Neuronal stem cell (in vitro differentiated cells): ENCODE results near the gene PHKG1.
"Not testable (repeated sequence)": the region's sequence is repeated elsewhere in the genome, so short reads cannot be mapped to it uniquely, and the experiment has no call there.

ENCODE experiments used
- DNase-seq: peaks from one replicate; pipeline ENCODE4 v3.0.0-alpha.2; 2013; ENCODE audit warnings: low spot score
- H2AFZ ChIP-seq: one replicate; pipeline ENCODE4 v1.6.1; 2013; ENCODE audit warnings: mild to moderate bottlenecking, low read length, inconsistent platforms
- H2AK5ac ChIP-seq: 2 replicates; pipeline ENCODE4 v1.6.1; 2013; ENCODE audit warnings: low read depth, mild to moderate bottlenecking, inconsistent platforms, low read length, moderate library complexity, mixed read lengths
- H2BK120ac ChIP-seq: 2 replicates; pipeline ENCODE4 v1.6.1; 2013; ENCODE audit warnings: low read depth, mild to moderate bottlenecking, inconsistent platforms, low read length, moderate library complexity, mixed read lengths
- H2BK12ac ChIP-seq: one replicate; pipeline ENCODE4 v1.6.1; 2013; ENCODE audit warnings: low read length, inconsistent platforms
- H2BK15ac ChIP-seq: 2 replicates; pipeline ENCODE4 v1.6.1; 2013; ENCODE audit warnings: mild to moderate bottlenecking, low read length, inconsistent platforms, mixed read lengths
- H2BK5ac ChIP-seq: one replicate; pipeline ENCODE4 v1.6.1; 2013; ENCODE audit warnings: inconsistent platforms, mild to moderate bottlenecking, low read length, moderate library complexity
- H3K14ac ChIP-seq: one replicate; pipeline ENCODE4 v1.6.1; 2013; ENCODE audit warnings: low read length, inconsistent platforms
- H3K18ac ChIP-seq: 2 replicates; pipeline ENCODE4 v1.6.1; 2013; ENCODE audit warnings: low read length, inconsistent platforms
- H3K23ac ChIP-seq: 2 replicates; pipeline ENCODE4 v1.6.1; 2013; ENCODE audit warnings: low read depth, mild to moderate bottlenecking, mixed read lengths, low read length, inconsistent platforms; ENCODE audit not compliant: poor library complexity
- H3K27ac ChIP-seq: replicated peaks from 3 replicates; pipeline ENCODE4 v1.5.1; 2013; ENCODE audit warnings: low read length, inconsistent platforms
- H3K27me3 ChIP-seq, 3 experiments: 2 replicates each; pipeline ENCODE4 v1.6.1; 2013; ENCODE audit warnings: low read length in 3 of 3, mild to moderate bottlenecking in 2 of 3, inconsistent platforms in 1 of 3, low read depth in 1 of 3, mixed read lengths in 1 of 3, moderate library complexity in 1 of 3; ENCODE audit not compliant: control insufficient read depth in 3 of 3, insufficient read depth in 3 of 3
- H3K36me3 ChIP-seq, 2 donors: replicated peaks in 1 of 2; 2 replicates each; pipeline ENCODE4 v1.6.1; 2013; ENCODE audit warnings: low read length in 2 of 2; ENCODE audit not compliant: control insufficient read depth in 2 of 2, insufficient read depth in 2 of 2
- H3K4ac ChIP-seq: 2 replicates; pipeline ENCODE4 v1.6.1; 2013; ENCODE audit warnings: inconsistent platforms, mild to moderate bottlenecking, low read length, moderate library complexity
- H3K4me1 ChIP-seq, 2 donors: 1 replicate in 1 of 2; 2 replicates in 1 of 2; pipeline ENCODE4 v1.6.1; 2013; ENCODE audit warnings: low read length in 2 of 2, low read depth in 1 of 2; ENCODE audit not compliant: control insufficient read depth in 2 of 2, insufficient read depth in 1 of 2
- H3K4me2 ChIP-seq: one replicate; pipeline ENCODE4 v1.6.1; 2013; ENCODE audit warnings: mild to moderate bottlenecking, low read length, inconsistent platforms; ENCODE audit not compliant: insufficient read depth, poor library complexity, severe bottlenecking
- H3K4me3 ChIP-seq, 2 donors: 2 replicates each; pipeline ENCODE4 v1.5.1; 2013; ENCODE audit warnings: low read length in 2 of 2, mild to moderate bottlenecking in 2 of 2, inconsistent platforms in 1 of 2, moderate library complexity in 1 of 2
- H3K79me1 ChIP-seq: one replicate; pipeline ENCODE4 v1.6.1; 2013; ENCODE audit warnings: low read depth, mild to moderate bottlenecking, inconsistent platforms, low read length, moderate library complexity
- H3K9ac ChIP-seq: one replicate; pipeline ENCODE4 v1.6.1; 2013; ENCODE audit warnings: mild to moderate bottlenecking, low read depth, low read length, inconsistent platforms; ENCODE audit not compliant: poor library complexity
- H3K9me3 ChIP-seq, 2 donors: replicated peaks in 1 of 2; 2 replicates each; pipeline versions ENCODE3 to v1.6.1; 2013; ENCODE audit warnings: low read length in 2 of 2, mild to moderate bottlenecking in 2 of 2, inconsistent platforms in 1 of 2, low read depth in 1 of 2, mixed read lengths in 1 of 2, moderate library complexity in 1 of 2; ENCODE audit not compliant: control insufficient read depth in 2 of 2, insufficient read depth in 1 of 2
- H4K8ac ChIP-seq: one replicate; pipeline ENCODE4 v1.6.1; 2013; ENCODE audit warnings: low read depth, mild to moderate bottlenecking, inconsistent platforms, low read length, moderate library complexity
- H4K91ac ChIP-seq: one replicate; pipeline ENCODE4 v1.6.1; 2013; ENCODE audit warnings: low read length, low read depth, mild to moderate bottlenecking, inconsistent platforms; ENCODE audit not compliant: poor library complexity
- WGBS, 2 donors: extraction: QIAGEN DNeasy Blood & Tissue Kit; methylation state at CpG; one replicate each; pipeline ENCODE4 v1.1.7; 2013; ENCODE audit warnings: missing lambda C conversion rate in 2 of 2, mixed read lengths in 1 of 2; ENCODE audit not compliant: insufficient read length in 2 of 2, insufficient replicate concordance in 1 of 2; ENCODE audit errors: extremely low coverage in 2 of 2; 5-methylcytosine and 5-hydroxymethylcytosine counted together

Gene PHKG1

GRCh38 chr7:56083150-56083785 lies 9.5 kb downstream of the PHKG1 start:
- peak overlapping the region; percentile 29 for H2BK5ac ChIP-seq
- no peaks in the 10 kb centered on the region for H3K4me1 ChIP-seq
- H3K4me3 ChIP-seq, result no peak overlapping the region
- H2AFZ ChIP-seq, result no peak overlapping the region
- no peaks in the 10 kb centered on the region for H3K9me3 ChIP-seq
- H3K79me1 ChIP-seq, result no peaks in the 10 kb centered on the region
- H3K4ac ChIP-seq, result no peak overlapping the region
- no peaks in the 10 kb centered on the region for H3K27me3 ChIP-seq
- WGBS, 2 donors, result no CpG with 5 or more reads among the region's 13 CpGs
- H3K36me3 ChIP-seq, result peaks cover 20 to 24% of the 10 kb centered on the region in 2 donors
- no peak overlapping the region for H2BK15ac ChIP-seq
- H3K14ac ChIP-seq, result no peak overlapping the region
- H3K18ac ChIP-seq, result no peak overlapping the region
- no peak overlapping the region for H3K9ac ChIP-seq
- H4K91ac ChIP-seq, result no peak overlapping the region
- no peak overlapping the region for H3K4me2 ChIP-seq
- H3K23ac ChIP-seq, result peak overlapping the region; percentile 73
- no peak overlapping the region for H2BK120ac ChIP-seq
- H2AK5ac ChIP-seq, result no peak overlapping the region
- H4K8ac ChIP-seq, result no peak overlapping the region
- no peak overlapping the region for H2BK12ac ChIP-seq
- DNase-seq, result no peak
- no peak overlapping the region for H3K27ac ChIP-seq

- H4K91ac ChIP-seq, result no peak overlapping the region
- no peak overlapping the region for H2AFZ ChIP-seq
- no peak overlapping the region for H3K4me2 ChIP-seq
- H3K23ac ChIP-seq, result peak overlapping the region; percentile 65
- H3K9me3 ChIP-seq, result no peaks in the 10 kb centered on the region
- H3K18ac ChIP-seq, result no peak overlapping the region
- H3K4ac ChIP-seq, result no peak overlapping the region
- H3K79me1 ChIP-seq, result peaks cover 2% of the 10 kb centered on the region
- WGBS, 2 donors, result no CpG with 5 or more reads among the region's 29 CpGs
- no peak overlapping the region for H2BK5ac ChIP-seq
- no peak overlapping the region for H2BK12ac ChIP-seq
- H2AK5ac ChIP-seq, result no peak overlapping the region
- no peak overlapping the region for H3K27ac ChIP-seq
- H3K36me3 ChIP-seq, result peaks cover 21 to 28% of the 10 kb centered on the region in 2 donors
- no peaks in the 10 kb centered on the region for H3K27me3 ChIP-seq
- H3K4me1 ChIP-seq, result no peaks in the 10 kb centered on the region
- H3K4me3 ChIP-seq, result no peak overlapping the region
- no peak overlapping the region for H3K14ac ChIP-seq
- H2BK120ac ChIP-seq, result no peak overlapping the region
- no peak for DNase-seq
- no peak overlapping the region for H2BK15ac ChIP-seq
- H3K9ac ChIP-seq, result no peak overlapping the region
- H4K8ac ChIP-seq, result no peak overlapping the region
Measured at GRCh38 chr7:56081626-56082340, 11.0 kb downstream of the PHKG1 start.

GRCh38 chr7:56080726-56081435 lies 11.9 kb downstream of the PHKG1 start:
- not testable (repeated sequence) for H2BK12ac ChIP-seq, H3K4me2 ChIP-seq, H3K27ac ChIP-seq, H3K4me3 ChIP-seq, DNase-seq, H3K9me3 ChIP-seq, H2BK120ac ChIP-seq, H3K4ac ChIP-seq, H2AK5ac ChIP-seq, H3K23ac ChIP-seq, H2BK15ac ChIP-seq, H3K79me1 ChIP-seq, H3K27me3 ChIP-seq, H4K91ac ChIP-seq, H3K9ac ChIP-seq, H4K8ac ChIP-seq, H3K18ac ChIP-seq, H3K14ac ChIP-seq, H2AFZ ChIP-seq, H3K4me1 ChIP-seq, H2BK5ac ChIP-seq
- WGBS, 2 donors, result no CpG with 5 or more reads among the region's 28 CpGs
- H3K36me3 ChIP-seq, result peaks cover 24 to 33% of the 10 kb centered on the region in 2 donors
